Stomach (tissue), 9 donors: Measurements from ENCODE around the gene CFAP97D1. TPM values are rescaled to one million over a fixed set of nuclear protein-coding genes. Genes with fewer than 3 reads are reported as not detected.

ENCODE experiments used
- DNase-seq, 2 donors: peaks; one replicate each; pipeline versions ENCODE4 v3.0.0 to v3.0.0-alpha.2; 2013 to 2019
- H3K27ac ChIP-seq, 5 donors: fragments of 200-600 bp in 4 of 5; sonication (generic) in 4 of 5; one replicate each; pipeline ENCODE4 v1.5.1; 2013 to 2019; ENCODE audit warnings: mild to moderate bottlenecking in 1 of 5, moderate library complexity in 1 of 5
- H3K27me3 ChIP-seq, 3 donors: fragments of 200-600 bp; sonication (generic); one replicate each; pipeline ENCODE4 v1.5.1; 2017 to 2019; ENCODE audit warnings: mixed run types in 1 of 3
- H3K36me3 ChIP-seq, 4 donors: fragments of 200-600 bp; sonication (generic); 1 replicate in 3 of 4; 2 replicates in 1 of 4; pipeline ENCODE4 v1.5.1; 2016 to 2019
- H3K4me1 ChIP-seq, 4 donors: fragments of 200-600 bp; sonication (generic); one replicate each; pipeline ENCODE4 v1.5.1; 2016 to 2019
- H3K4me3 ChIP-seq, 4 donors: fragments of 200-600 bp; sonication (generic) in 3 of 4; one replicate each; pipeline ENCODE4 v1.5.1; 2016 to 2019; ENCODE audit warnings: mild to moderate bottlenecking in 1 of 4
- H3K9me3 ChIP-seq, 4 donors: fragments of 200-600 bp; sonication (generic); one replicate each; pipeline ENCODE4 v1.5.1; 2016 to 2019
- CTCF ChIP-seq, 7 experiments: fragments of 450-650 bp in 4 of 7; fragments of 200-600 bp in 3 of 7; sonication (generic) in 3 of 7; IDR thresholded peaks; one replicate each; pipeline ENCODE4 v1.5.1; 2016 to 2019; ENCODE audit warnings: antibody characterized with exemption in 7 of 7, control low read depth in 2 of 7, mild to moderate bottlenecking in 1 of 7
- EP300 ChIP-seq: sonication (generic); formaldehyde crosslinking; IDR thresholded peaks from one replicate; pipeline ENCODE4 v1.6.1; 2017; ENCODE audit warnings: antibody characterized with exemption
- POLR2A ChIP-seq, 4 donors: fragments of 450-650 bp; IDR thresholded peaks; one replicate each; pipeline ENCODE4 v1.6.1; 2016; ENCODE audit warnings: antibody characterized with exemption in 4 of 4, control low read depth in 2 of 4, mild to moderate bottlenecking in 1 of 4, moderate library complexity in 1 of 4
- POLR2AphosphoS5 ChIP-seq, 3 donors: sonication (generic); formaldehyde crosslinking; IDR thresholded peaks; one replicate each; pipeline ENCODE4 v1.6.1; 2016; ENCODE audit warnings: antibody characterized with exemption in 3 of 3
- WGBS, 5 donors: extraction: QIAGEN DNeasy Blood & Tissue Kit in 3 of 5; methylation state at CpG; one replicate each; pipeline versions ENCODE4 v1.1.5 to v1.1.7; 2013 to 2018; 5-methylcytosine and 5-hydroxymethylcytosine counted together
- intact Hi-C: fragments of 100-400 bp; cut with DNase I; formaldehyde crosslinking; loops from one replicate; pipeline ENCODE4 v1.15.1; 2023; ENCODE audit warnings: low total_unique reads
- polyA plus RNA-seq, 3 donors: library from polyadenylated mRNA; stranded (reverse); fragments of 200-250 nt; gene quantifications; one replicate each; pipeline ENCODE4 v1.2.3, GENCODE V29; 2013
- total RNA-seq, 5 donors: library from RNA; depleted of rRNA; stranded (reverse); fragments of >200 nt; gene quantifications; one replicate each; pipeline versions ENCODE4 v1.1.0 to v1.2.3, GENCODE V29; 2014 to 2016
- donor health status: healthy with polysubstance abuse.
- donor health status: Bipolar disorder and iron deficiency.
- donor health status: healthy.

Gene CFAP97D1
- total and polyA plus RNA-seq, 8 donors, result not detected

GRCh38 chr17:43805117-43805516 is 24.9 kb downstream of the CFAP97D1 start:
- H3K4me1 ChIP-seq, result no peaks in the 10 kb centered on the region
- DNase-seq, result no peak
- no peak for TF ChIP-seq EP300
- TF ChIP-seq POLR2A (IDR thresholded peaks at IDR 0.05), result no peak
- TF ChIP-seq CTCF (IDR thresholded peaks at IDR 0.05), result no peak
- TF ChIP-seq POLR2AphosphoS5 (IDR thresholded peaks at IDR 0.05), result no peak
- no peak overlapping the region for H3K4me3 ChIP-seq
- H3K27me3 ChIP-seq, result no peaks in the 10 kb centered on the region
- intact Hi-C loops, result no loop called here
- H3K27ac ChIP-seq, result no peak overlapping the region
- no peaks in the 10 kb centered on the region for H3K9me3 ChIP-seq
- H3K36me3 ChIP-seq, result peaks cover 5 to 62% (median 35%) of the 10 kb centered on the region in 4 donors

GRCh38 chr17:43808076-43808475 is 27.8 kb downstream of the CFAP97D1 start:
- intact Hi-C loops, result no loop called here

GRCh38 chr17:43809121-43809520 is 28.9 kb downstream of the CFAP97D1 start:
- Histone ChIP-seq H3K4me3 (no peak overlapping the region), H3K27me3 (no peaks in the 10 kb centered on the region), H3K36me3 (peaks cover 9 to 72% (median 44%) of the 10 kb centered on the region in 4 donors), H3K9me3 (no peaks in the 10 kb centered on the region), H3K4me1 (no peaks in the 10 kb centered on the region), H3K27ac (no peak overlapping the region)
- DNase-seq, result no peak
- TF ChIP-seq POLR2AphosphoS5 (IDR thresholded peaks at IDR 0.05) (no peak), POLR2A (IDR thresholded peaks at IDR 0.05) (no peak), EP300 (no peak), CTCF (IDR thresholded peaks at IDR 0.05) (no peak)
- 91 to 95% (median 93%) methylated on average over 5 of the region's 5 CpGs for WGBS, 5 donors
- intact Hi-C loops, result no loop called here

More at GRCh38 chr17:43808076-43808475, 27.8 kb downstream of the CFAP97D1 start:
- TF ChIP-seq CTCF (IDR thresholded peaks at IDR 0.05) (no peak), POLR2A (IDR thresholded peaks at IDR 0.05) (no peak), EP300 (no peak), POLR2AphosphoS5 (IDR thresholded peaks at IDR 0.05) (no peak)
- DNase-seq, result no peak
- no peak overlapping the region for H3K4me3 ChIP-seq
- H3K9me3 ChIP-seq, result no peaks in the 10 kb centered on the region
- no peak overlapping the region for H3K27ac ChIP-seq
- 92 to 94% (median 93%) methylated on average over 4 of the region's 4 CpGs for WGBS, 5 donors
- no peaks in the 10 kb centered on the region for H3K27me3 ChIP-seq
- peaks cover 5 to 69% (median 37%) of the 10 kb centered on the region in 4 donors for H3K36me3 ChIP-seq
- H3K4me1 ChIP-seq, result no peaks in the 10 kb centered on the region

GRCh38 chr17:43810226-43810715 is 30.0 kb downstream of the CFAP97D1 start:
- Histone ChIP-seq H3K9me3 (no peaks in the 10 kb centered on the region), H3K27me3 (no peaks in the 10 kb centered on the region), H3K4me1 (peaks cover 0 to 5% (median 0%) of the 10 kb centered on the region in 4 donors), H3K36me3 (peaks cover 9 to 72% (median 46%) of the 10 kb centered on the region in 4 donors), H3K4me3 (no peak overlapping the region), H3K27ac (no peak overlapping the region)
- intact Hi-C loops, result no loop called here
- DNase-seq, result no peak
- WGBS, 5 donors, result 82 to 94% (median 89%) methylated on average over 4 of the region's 4 CpGs
- no peak for TF ChIP-seq POLR2AphosphoS5 (IDR thresholded peaks at IDR 0.05)
- no peak for TF ChIP-seq POLR2A (IDR thresholded peaks at IDR 0.05)
- TF ChIP-seq EP300, result no peak
- TF ChIP-seq CTCF (IDR thresholded peaks at IDR 0.05), result no peak
